GM18519 (cell line): ENCODE results near the gene ASB16.
A peak's percentile ranks its signal among the peaks of the same experiment; 100 is the strongest.

ENCODE experiments used
- ATAC-seq: cut with Tn5 transposase; IDR thresholded peaks from one replicate; pipeline ENCODE4 v1.9.1; 2021; ENCODE audit warnings: mild to moderate bottlenecking, moderate library complexity; ENCODE audit not compliant: unreplicated experiment, low FRiP score

Gene ASB16

DNA sequence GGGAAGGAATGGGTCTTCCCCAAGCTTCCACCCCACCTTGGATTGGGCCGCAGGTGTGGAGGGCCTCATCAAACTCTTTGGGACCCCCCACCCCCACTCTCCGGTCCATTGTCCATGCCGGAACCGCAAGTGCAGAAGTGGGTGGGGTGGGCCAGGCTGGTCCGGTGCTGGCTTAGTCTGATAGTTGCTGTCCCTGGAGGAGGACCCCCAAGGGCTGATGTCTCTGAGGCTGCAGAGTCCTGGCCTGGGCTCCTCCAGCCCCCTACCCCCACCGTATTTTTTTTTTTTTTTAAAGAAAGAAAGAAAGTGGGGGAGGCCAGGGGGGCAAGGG is 36.3 kb downstream of the ASB16 start:
- ATAC-seq: no peak

DNA sequence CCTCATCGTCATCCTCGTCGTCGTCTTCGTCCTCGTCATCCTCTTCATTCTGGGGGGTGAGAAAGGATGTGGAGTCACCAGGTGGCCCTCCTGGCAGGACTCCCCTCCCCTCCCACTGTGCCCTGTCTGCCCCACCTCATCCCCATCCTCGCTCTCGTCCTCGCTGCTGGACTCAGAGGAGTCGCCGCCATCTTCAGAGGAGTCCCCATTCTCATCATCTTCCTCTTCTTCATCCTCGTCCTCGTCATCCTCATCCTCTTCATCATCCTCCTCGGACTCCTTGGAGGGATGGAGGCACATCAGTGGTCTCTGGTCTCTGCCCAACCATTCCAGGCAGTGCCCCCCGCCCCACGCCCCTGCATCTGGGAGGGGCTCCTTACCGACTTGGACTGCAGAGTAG is 36.8 kb downstream of the ASB16 start:
- no peak for ATAC-seq

DNA sequence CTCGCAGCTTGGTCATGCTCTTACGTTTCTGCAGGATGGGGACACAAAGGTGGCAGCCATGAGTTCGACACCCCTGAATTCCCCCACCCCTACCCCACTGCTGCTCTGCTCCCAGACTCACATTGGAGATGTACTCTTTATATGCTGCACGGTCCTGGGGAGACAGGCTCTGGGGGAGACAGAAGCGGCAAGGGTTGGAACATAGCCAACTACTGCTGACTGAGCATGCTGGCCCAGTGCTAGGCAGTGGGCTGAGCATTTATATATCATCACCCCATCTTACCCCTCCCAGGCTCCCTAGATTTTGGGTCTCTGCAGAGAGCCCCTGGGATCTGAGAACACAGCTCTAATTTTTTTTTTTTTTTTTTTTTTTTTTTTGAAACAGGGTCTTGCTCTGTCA is 37.2 kb downstream of the ASB16 start:
- ATAC-seq: no peak

DNA sequence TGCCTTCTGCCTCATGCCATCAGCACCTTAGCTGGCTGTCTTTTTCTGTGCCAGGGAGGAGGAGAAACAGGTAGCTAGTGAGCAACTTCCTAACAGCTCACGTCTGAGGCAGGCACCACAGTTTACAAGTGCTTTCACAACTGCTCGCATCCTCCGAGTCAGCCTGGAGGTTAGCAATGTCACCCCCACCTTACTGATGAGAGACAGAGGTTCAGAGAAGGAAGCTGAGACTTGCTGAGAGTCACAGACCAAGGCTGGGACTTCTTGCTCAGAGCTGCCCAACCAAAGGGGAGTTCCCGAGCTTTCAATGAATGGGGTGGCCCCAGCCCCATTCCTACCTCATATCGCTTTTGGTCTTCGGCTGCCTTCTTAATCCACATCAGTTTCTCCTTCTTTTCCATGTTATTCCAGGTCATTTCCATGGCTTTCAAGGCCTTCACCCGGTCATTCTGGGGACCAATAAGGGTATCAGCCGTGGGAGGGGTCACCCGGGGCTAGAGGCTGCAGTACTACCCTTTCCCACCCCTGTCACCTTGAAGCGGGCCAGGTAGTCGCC is 39.4 kb downstream of the ASB16 start:
- ATAC-seq: no peak

DNA sequence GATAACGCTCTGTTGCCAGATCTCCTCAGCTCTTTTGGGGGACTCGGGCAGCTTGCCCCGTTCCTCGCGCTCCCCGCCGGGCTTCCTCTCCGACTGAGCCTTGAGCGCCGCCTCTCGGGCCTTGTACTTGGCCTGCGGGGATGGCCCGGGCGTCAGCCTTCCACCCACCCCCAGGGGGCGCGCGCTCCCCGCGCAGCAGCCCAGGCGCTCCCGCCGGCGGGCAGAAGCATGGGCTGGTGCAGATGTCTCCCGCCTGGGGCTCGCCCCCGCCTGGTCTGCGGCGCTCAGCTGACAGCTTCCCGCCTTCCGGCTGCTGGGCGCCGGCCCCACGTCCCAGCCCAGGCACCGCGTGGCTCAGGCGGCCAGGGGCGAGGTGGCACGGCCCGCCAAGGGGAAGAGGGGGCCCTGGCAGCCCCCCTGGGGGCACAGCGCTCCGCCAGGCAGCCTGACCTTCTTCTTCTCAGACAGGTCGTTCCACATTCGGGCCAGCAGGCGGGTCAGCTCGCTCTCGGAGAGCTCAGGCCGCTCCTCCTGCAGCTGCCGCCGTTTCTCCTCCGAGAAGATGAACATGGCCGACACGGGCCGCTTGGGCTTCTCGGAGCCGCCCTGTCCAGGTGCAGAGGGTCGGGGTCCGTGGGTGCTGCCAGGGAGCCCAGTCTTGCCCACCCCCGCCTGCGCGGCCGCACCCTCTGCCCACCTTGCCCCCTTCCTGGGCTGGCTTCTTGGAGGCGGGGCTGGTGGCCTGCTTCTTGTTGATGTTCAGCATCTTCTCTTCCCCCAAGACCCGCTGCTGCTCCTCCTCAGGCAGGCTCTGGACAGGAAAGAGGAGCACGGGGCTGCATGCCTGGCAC is 40.1 kb downstream of the ASB16 start:
- no peak for ATAC-seq

DNA sequence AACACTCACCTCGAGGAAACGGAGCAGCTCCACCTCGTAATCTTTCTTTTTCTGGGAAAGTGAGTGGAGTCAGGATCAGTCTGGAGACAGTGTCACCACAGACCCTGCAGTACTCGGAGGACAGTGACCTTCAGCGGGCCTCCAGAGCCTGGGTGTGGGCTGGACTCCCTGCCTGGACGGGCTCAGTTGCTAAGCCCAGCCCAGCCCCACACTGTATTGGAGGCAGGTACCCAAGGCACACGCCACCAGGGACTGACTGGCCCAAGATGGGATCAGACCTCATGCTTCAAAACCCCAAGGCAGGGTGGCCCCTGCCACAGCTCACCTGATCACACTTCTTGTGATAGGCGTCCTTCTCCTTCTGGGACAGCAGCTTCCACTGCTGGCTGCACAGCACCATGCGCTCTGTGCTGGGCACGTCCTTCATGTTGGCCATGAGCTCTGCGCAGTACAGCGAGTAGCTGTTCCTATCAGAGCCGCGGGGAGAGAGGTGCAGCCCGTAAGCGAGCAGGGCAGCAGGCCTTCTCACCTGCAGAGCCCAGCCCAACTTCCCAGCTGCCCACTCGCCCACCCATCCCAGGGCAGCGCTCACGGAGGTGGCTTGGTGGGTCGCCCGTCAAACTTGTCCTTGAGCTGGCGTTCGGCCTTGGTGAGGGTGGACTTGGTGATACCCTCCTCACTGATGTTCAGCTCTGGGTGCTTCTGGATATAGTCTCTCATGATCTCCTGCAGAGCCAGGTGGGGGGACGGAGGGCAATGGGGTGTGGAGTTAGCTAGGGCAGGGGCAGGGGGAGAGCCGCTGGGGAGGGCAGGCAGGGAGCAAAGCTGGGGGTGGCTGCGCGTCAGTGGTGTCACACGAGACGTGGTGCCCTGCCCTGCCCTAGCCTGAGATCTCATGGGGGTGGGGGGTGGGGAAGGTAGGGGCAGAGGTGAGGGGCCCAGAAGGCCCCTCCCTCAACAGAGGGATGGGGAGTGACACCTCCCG is 41.1 kb downstream of the ASB16 start:
- no peak for ATAC-seq

DNA sequence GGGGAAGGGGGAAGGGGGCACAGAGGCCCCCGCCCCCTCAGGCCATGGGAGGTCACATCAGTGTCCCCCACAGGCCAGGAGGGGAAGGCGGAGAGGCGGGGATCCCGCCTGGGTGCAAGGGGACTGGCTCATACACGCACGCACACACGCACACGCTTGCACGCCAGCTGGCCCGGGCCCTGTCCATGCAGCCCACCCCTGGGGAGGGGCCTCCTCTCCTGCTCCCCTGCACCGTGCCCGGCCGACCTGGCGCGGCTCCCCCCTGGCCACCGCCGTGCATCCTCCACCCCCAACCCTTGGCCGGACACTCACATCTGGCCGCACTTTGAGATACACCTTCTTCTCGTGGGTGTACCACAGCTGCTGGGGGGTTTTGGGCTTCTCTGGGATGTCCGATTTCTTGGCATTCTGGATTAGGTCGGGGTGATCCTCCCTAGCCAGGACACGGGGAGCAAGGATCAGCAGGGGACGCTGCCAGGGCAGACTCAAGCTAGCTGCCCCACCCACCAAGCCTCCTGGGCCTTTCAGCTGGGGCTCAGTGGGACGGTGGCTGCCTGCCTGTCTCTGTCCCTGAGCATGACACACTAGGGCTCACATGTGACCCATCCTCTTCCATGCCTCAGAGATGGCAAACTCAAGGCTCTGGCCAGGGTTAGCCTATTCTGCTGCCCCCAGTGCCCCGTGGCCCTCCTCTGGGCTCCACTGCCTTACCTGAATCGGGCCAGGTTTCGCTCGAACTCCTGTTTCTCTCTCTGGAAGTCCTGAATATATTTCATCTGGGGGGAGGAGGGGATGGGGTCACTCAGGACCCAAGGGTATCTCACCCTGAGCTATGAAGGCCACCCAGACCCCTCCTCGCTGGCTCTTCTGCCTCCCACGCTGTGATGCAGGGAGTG is 42.3 kb downstream of the ASB16 start:
- ATAC-seq: no peak

DNA sequence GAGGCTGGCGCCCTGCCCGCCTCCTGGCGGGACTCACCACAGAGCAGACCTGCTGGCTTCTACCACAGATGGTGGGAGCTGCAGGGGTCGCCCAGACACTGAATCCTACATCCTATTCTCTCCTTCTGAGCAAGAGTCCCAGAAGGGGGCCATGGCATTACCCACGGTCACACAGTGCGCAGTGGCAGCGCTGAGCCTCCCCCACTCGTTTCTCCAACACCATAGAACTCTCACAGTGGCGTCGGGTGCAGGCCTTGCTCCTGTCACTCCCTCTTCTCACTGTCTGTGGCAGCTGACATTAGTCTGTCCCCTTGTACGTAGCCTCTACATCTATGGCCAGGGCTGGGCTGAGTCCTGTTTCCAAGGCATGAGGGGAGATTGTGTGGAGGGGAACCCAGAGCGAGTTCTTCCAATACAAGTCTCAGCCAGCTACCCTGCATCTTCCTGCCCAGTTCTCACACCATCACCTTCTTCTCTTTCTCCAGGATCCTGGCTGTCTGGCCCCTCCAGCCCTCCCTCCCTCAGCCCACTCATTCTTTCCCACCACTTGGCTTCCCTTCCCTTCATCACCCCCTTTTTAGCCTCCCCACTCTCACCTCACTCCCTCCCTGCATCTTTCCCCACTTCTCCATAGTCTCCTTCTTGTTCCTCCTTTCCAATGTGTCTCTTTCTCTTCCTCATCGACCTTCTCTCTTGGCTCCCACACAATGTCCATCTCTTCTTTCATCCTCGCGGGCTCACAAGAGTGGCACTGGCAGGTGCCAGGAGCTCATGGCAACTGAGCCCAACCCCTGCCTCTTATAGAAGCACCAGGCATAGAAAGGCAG is 43.1 kb downstream of the ASB16 start:
- ATAC-seq: no peak

DNA sequence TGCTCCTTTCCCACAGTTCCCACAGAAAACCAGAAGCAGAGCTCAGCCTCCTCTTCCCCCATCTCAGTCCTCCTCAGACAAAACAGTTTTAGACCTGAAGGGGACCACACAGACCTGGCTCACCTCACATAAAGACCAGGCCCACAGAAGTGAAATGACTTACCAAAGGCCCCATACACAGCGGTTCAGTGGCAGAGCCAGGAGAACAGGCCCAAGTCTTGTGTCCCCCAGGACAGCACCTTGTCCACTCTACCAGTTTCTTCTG is 43.7 kb downstream of the ASB16 start:
- ATAC-seq: no peak

DNA sequence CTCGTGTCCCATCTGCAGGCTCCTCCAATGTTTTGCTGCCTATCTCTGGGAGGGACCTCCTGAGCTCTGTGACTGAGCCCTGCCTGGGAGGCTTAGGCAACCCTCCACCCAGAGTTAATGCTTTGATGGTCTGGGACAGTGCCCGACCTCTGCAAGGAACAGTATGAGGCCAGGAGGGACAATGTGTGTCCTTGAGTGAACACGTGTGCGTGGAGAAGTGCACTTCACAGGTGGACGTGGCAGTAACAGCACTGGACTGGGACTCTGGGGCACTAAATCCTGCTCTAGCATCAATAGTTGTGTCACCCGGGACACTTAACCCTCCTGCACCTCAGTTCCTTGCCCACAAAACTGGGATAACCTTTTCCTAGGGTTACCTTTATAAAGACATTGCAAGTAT is 44.4 kb downstream of the ASB16 start:
- ATAC-seq: no peak

DNA sequence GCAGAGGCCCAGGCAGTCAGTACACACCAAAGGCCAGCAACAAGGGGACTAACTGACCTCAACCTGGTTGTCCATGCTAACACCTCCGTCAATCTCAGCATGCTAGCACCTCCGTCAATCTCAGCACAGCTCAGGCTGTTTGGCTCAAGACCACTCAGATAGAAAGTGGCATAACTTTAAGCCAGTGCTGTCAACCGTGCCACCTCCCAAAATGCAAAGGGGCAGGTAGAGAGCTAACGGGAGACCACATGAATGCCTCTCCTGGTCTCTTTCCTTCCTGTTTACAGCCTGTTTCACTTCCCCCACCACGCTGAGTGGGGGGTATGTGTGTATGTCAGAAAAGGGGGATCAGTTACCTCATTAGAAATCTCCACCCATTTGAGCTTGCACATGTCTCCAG is 45.7 kb downstream of the ASB16 start:
- no peak for ATAC-seq

DNA sequence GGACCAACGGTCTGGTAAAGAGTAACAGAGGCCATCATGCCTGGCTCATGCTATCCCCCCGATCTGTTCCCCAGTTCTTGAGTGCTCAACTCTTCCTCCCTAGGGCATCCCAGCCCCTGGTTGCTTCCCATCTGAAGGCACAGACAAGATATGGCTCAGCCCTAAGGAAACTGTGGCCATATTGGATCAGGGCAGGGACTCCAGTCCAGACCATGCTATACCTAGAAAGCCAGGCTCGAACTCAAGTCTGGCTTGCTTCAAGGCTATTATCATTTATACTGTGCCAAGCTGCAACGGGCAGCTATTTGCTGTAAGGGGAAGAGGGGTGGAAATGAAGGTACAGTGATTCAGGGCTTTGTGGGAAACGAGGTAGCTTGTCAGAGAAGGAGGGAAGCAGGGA is 46.2 kb downstream of the ASB16 start:
- no peak for ATAC-seq

DNA sequence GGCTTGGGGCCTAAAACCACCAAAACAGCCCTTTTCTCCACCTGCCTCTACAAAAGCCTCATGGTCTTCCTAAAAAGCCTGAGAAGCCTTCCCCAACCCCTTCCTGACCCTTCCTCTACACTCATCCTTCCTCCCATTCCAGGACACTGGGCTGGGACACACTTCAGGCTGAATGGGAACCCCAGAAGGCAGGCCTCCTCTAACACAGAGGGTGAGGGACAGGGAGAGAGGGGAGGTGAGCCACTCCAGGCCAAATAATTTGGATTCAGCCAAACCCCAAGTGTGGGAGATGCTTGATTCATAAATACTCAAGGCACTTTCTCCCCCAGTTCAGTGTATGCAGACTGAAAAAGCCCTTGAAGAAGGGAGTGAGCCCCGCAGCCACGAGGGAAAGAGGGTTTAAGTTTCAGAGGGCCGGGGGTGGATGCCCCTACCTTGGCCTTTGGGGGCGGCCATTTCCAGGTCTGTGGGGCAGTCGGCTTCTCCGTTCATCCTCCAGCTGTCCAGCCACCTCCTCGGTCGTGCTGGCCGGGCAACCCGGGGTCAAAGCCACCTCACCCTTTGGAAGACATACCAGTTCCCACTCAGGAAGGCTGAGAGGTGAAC is 47.3 kb downstream of the ASB16 start:
- no peak for ATAC-seq

DNA sequence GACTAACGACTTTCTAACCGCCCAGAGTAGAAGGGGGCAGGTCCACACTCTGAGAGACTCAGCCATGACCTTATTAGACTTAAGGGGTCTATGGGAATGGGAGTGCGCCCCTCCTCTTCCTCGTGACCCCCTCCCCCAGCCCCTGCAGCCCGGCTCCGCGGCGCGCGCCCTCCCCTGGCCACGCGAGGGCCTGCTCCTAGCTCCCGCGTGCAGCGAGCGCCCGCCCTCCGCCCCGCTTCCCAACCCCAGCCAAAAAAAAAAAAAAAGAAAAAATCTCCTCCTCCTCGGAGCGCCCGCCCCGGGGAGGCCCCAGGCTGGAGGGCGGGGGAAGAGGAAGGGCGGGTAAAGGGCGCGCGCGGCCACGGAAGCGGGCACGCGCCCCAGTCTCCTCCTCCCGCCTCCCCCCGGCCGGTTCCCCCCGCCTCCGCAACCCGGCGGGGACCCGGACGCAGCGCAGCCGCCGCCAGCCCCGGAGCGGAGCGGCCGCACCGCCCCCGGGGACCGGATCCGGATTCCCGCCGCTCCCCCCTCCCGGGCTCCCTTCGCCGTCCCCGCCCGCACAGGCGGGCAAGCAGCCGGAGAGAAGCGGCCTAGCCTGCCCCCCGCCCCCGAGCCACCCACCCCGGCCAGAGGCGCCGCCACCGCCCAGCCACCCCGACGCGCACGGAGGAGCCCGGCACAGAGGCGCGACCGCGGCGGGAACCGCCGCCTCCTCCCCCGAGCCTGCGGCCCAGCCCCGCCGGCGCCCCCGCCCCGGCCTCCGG is 48.0 kb downstream of the ASB16 start:
- peak; percentile 20 for ATAC-seq

DNA sequence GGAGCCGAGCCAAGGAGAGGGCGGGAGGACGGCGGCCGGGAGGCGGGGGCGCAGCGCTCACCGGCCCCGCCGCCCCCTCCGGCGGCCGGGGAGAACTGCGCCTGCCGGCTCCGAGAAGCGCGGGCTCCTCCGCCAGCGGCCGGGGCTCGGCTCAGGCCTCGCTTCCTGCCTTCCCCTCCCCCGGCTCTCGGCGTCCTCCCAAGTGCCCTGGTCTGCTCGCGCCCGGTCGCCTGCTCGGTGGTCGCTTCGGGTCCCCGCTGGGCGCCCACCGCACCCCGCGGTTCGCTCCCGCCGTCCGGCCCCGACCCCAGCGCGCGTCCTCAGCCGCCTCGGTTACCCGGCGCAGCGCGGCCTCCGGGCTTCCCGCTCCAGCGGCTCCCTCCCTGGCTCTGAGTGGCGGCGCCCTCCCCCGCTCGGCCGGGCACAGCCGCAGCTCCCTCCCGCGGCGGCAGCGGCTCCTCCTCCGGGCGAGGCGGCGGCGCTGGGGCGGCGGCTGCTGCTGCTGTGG is 48.7 kb downstream of the ASB16 start:
- peak; percentile 27 for ATAC-seq

DNA sequence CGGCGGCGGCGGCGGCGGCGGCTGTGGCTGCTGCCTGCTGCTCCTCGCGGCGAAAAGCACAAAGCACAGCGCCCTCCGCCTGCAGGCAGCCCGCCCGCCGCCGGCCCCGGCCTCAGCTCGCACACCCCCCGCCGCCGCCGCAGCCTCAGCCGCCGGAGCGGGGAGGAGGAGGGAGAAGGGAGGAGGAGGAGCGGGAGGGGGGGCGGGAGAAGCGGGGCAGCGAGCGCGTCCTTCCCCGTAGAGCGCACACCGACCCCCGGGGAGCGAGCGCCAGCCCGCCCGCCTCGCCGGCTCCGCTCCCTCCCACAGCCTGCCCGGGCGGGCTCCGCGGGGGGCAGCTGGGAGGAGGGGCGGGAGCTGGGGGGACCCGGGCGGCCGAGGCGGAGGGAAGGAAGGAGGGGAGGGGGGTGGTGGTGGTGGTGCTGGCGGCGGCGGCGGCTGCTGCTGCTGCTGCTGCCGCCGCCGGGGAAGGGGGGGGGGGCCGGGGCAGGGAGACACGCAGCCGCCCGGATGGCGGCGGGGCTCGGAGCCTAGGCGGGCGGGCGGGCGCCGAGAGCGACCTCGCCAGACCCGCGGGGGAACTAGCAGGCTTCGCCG is 49.2 kb downstream of the ASB16 start, which contains the start of gene UBTF:
TSS of gene UBTF (minus strand) at position 60 of the 597 bp plus-strand sequence. CDS start 1,446 bp downstream, outside the sequence.
- ATAC-seq: no peak

DNA sequence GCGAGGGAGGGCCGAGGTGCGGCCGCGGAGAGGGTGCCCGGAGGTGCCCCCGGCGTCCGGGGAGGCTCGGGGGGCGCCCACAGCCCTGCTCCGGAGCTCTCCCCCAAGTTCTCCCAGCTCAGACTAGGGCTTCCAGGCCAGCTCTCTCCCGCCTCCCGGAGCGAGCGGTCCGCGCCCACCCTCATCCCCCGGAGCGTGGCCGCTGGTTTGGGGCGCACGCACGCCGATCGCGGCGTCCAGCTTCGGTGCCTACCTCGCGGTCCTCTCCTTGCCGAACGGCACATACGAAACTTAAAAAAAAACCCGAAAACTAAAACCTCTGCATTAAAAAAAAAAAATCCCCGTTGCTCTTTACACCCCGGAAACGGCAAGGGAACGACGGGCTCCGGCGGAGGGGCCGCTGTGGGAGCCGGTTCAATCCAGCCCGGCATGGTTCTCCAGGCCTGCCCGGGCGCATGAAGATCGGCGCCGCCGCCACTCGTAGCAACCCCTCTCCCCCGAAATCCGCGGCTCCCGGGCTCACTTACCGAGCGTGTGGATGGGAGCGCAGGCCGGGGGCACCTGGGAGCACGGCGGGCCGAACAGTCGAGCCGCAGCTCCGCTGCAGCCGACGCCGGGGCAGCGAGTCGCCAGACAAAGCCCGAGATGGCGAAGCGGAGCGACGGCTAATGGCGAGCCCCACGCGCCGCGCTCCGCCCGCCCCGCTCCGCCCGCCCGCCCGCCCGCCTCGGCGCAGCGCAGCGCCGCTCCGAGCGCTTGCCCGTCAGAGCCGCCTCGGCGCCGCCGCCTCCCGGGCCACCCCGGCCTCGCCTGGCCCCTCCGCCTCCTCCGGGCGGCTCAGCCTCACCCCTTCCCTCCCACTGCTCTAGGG is 49.9 kb downstream of the ASB16 start:
- ATAC-seq: no peak
